ENCODE results near the gene PECR. TPM values are rescaled to one million over a fixed set of nuclear protein-coding genes. Genes with fewer than 3 reads are reported as not detected.

PECR gene
- 10 to 100 TPM; 28.2 to 29.4 TPM for total RNA-seq

DNA sequence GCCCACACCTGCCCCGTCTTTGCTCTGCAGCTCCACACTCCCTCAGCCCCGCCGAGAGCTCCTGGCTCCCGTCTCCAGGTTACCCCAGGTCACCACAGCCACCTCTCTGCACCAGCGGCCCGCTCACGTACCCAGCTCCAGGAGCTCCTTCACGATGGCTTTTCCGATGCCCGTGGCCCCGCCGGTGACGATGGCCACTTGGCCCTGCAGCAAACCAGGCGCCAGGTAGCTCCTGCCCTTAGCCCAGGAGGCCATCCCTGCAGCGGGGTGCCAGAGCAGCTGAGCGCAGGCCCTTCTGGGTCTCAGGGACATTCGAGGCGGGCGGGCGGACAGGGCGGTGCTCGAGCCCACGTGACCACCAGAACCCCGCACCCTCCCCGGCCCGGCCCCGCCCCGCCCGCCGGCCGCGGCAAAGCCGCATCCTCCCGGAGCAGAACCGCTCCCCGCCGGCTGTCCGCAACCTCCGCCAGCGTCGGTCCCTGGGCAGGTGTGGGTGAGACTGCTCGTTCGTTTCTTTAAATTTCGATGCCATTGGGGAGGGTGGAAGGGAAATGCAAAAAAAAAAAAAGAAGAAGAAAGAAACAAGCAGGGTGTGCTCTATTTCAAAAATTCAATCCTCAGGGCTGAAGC, at the start of gene PECR, which contains the start of gene TMEM169:
Gene PECR, minus strand, starts transcription at position 323 of the 630 bp plus-strand sequence. Its CDS starts 68 bp downstream, at position 255.
Gene TMEM169, plus strand, starts transcription at position 433 of the 630 bp plus-strand sequence. CDS start 14,045 bp downstream, outside the sequence.
- H3K27ac Mint-ChIP-seq = peak within 1 kb of the TSS; percentile 88
- peak within 1 kb of the TSS; percentile 96 for H3K4me3 Mint-ChIP-seq
- ATAC-seq (ENCODE audit: low read depth) = peak; percentile 92
- H3K9me3 Mint-ChIP-seq = no peaks in the 10 kb centered on the region
- peaks cover 2% of the 10 kb centered on the region for H3K27me3 Mint-ChIP-seq
- DNase-seq = peak; percentile 85
- H3K36me3 Mint-ChIP-seq = peaks cover 5% of the 10 kb centered on the region
- POLR2A ChIA-PET = interaction anchor here (0.7 to 1.7 kb wide), 10 partner anchors 8 to 417 kb away, joined by 3 to 13 read pairs (median 5); partner anchors contain the start of genes RPL37A and XRCC5
- peaks cover 46% of the 10 kb centered on the region for H3K4me1 Mint-ChIP-seq

GRCh38 chr2:216130346-216130971, 48.9 kb upstream of the PECR start:
- POLR2A ChIA-PET = interaction anchor here (0.6 kb wide), 1 partner anchor 13 kb away, joined by 3 read pairs; no protein-coding TSS in a partner anchor
- H3K4me1 Mint-ChIP-seq = peaks cover 37% of the 10 kb centered on the region
- H3K4me3 Mint-ChIP-seq = no peak overlapping the region
- ATAC-seq (ENCODE audit: low read depth) = no peak
- no peak for DNase-seq
- no peaks in the 10 kb centered on the region for H3K9me3 Mint-ChIP-seq
- H3K27me3 Mint-ChIP-seq = no peaks in the 10 kb centered on the region
- peaks cover 52% of the 10 kb centered on the region for H3K36me3 Mint-ChIP-seq
- no peak overlapping the region for H3K27ac Mint-ChIP-seq

- Mint-ChIP-seq H3K9me3 (no peaks in the 10 kb centered on the region), H3K36me3 (peaks cover 46% of the 10 kb centered on the region), H3K4me1 (peaks cover 37% of the 10 kb centered on the region), H3K27me3 (no peaks in the 10 kb centered on the region), H3K4me3 (no peak overlapping the region), H3K27ac (no peak overlapping the region)
- DNase-seq (no peak), ATAC-seq (ENCODE audit: low read depth) (no peak)
- POLR2A ChIA-PET = no interaction called here
Measured at GRCh38 chr2:216126943-216127342, 45.3 kb upstream of the PECR start.

DNA sequence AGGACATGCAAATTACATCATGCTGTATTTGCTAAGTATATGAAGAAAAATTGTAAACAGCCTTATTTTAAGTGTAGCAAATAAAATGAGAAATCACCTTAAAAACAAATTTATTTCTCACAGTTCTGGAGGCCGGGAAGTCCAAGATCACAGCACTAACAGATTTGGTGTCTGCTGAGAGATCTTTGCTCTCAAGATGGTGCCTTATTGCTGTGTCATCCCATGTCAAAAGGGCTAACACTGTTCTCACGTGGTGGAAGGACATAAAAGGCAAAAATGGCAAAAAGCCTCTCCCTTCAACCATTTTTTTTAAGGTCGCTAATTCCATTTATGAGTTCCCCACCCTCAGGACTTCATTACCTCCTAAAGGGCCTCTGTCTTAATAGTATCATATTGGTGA, 39.6 kb upstream of the PECR start:
- H3K9me3 Mint-ChIP-seq = no peaks in the 10 kb centered on the region
- DNase-seq (no peak), ATAC-seq (ENCODE audit: low read depth) (no peak)
- POLR2A ChIA-PET = interaction anchor here (1.4 to 3.1 kb wide), 3 partner anchors 11 to 17 kb away, joined by 3 to 19 read pairs (median 13); partner anchors contain the start of gene XRCC5
- no peaks in the 10 kb centered on the region for H3K27me3 Mint-ChIP-seq
- peak overlapping the region; percentile 49 for H3K4me3 Mint-ChIP-seq
- H3K27ac Mint-ChIP-seq = peak overlapping the region; percentile 87
- H3K4me1 Mint-ChIP-seq = peaks cover 61% of the 10 kb centered on the region
- peaks cover 58% of the 10 kb centered on the region for H3K36me3 Mint-ChIP-seq

- H3K9me3 Mint-ChIP-seq = no peaks in the 10 kb centered on the region
- no peaks in the 10 kb centered on the region for H3K27me3 Mint-ChIP-seq
- POLR2A ChIA-PET = interaction anchor here (0.8 to 3.1 kb wide), 8 partner anchors 10 to 379 kb away, joined by 3 to 19 read pairs (median 4); partner anchors contain the start of genes PECR, RPL37A, SMARCAL1 and XRCC5
- H3K27ac Mint-ChIP-seq = peak overlapping the region; percentile 87
- H3K4me1 Mint-ChIP-seq = peaks cover 66% of the 10 kb centered on the region
- ATAC-seq (ENCODE audit: low read depth) (peak; percentile 90), DNase-seq (no peak)
- peak overlapping the region; percentile 64 for H3K4me3 Mint-ChIP-seq
- H3K36me3 Mint-ChIP-seq = peaks cover 58% of the 10 kb centered on the region
Measured at GRCh38 chr2:216119986-216120385, 38.4 kb upstream of the PECR start.

- H3K36me3 Mint-ChIP-seq = peaks cover 59% of the 10 kb centered on the region
- H3K4me1 Mint-ChIP-seq = peaks cover 65% of the 10 kb centered on the region
- no peaks in the 10 kb centered on the region for H3K27me3 Mint-ChIP-seq
- peak overlapping the region; percentile 72 for H3K4me3 Mint-ChIP-seq
- ATAC-seq (ENCODE audit: low read depth) (no peak), DNase-seq (no peak)
- H3K27ac Mint-ChIP-seq = peak overlapping the region; percentile 87
- POLR2A ChIA-PET = interaction anchor here (0.6 to 3.1 kb wide), 5 partner anchors 9 to 380 kb away, joined by 3 to 19 read pairs (median 4); partner anchors contain the start of genes RPL37A and XRCC5
- H3K9me3 Mint-ChIP-seq = no peaks in the 10 kb centered on the region
Measured at GRCh38 chr2:216119146-216119545, 37.5 kb upstream of the PECR start.

DNA sequence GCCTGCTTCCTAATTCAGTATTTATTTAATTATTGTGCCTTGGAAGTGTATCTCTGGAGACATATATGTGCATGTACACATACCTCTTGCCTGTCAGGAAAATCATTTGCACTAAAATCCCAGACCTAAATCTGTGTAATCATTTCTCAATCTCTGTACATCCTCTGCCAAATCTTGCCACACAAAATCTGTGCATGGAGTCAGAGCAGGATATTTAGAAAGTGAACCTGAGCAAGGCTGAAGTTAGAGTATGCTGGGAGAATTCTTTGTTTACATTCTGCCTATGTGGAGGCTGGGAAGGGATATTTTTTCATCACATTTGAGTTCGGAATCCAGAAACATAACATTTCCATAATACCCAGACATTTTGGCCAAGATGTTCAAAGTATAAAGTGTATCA, 36.9 kb upstream of the PECR start:
- peaks cover 63% of the 10 kb centered on the region for H3K36me3 Mint-ChIP-seq

GRCh38 chr2:216117561-216118340, 36.1 kb upstream of the PECR start:
- POLR2A ChIA-PET = interaction anchor here (0.9 kb wide), 1 partner anchor 9 kb away, joined by 3 read pairs; the partner anchor contains the start of gene XRCC5
- H3K9me3 Mint-ChIP-seq = no peaks in the 10 kb centered on the region
- peak overlapping the region; percentile 77 for H3K27ac Mint-ChIP-seq
- peaks cover 75% of the 10 kb centered on the region for H3K4me1 Mint-ChIP-seq
- H3K27me3 Mint-ChIP-seq = no peaks in the 10 kb centered on the region
- DNase-seq = no peak
- no peak for ATAC-seq (ENCODE audit: low read depth)
- H3K4me3 Mint-ChIP-seq = peak overlapping the region; percentile 35
- H3K36me3 Mint-ChIP-seq = peaks cover 63% of the 10 kb centered on the region

More for the DNA sequence above, 36.9 kb upstream of the PECR start:
- Mint-ChIP-seq H3K27me3 (no peaks in the 10 kb centered on the region), H3K4me1 (peaks cover 70% of the 10 kb centered on the region), H3K4me3 (peak overlapping the region; percentile 31), H3K27ac (peak overlapping the region; percentile 77), H3K9me3 (no peaks in the 10 kb centered on the region)
- POLR2A ChIA-PET = interaction anchor here (2.9 kb wide), 1 partner anchor 17 kb away, joined by 13 read pairs; no protein-coding TSS in a partner anchor
- ATAC-seq (ENCODE audit: low read depth) = no peak
- no peak for DNase-seq

- no peaks in the 10 kb centered on the region for H3K27me3 Mint-ChIP-seq
- H3K36me3 Mint-ChIP-seq = peaks cover 57% of the 10 kb centered on the region
- H3K4me3 Mint-ChIP-seq = peak overlapping the region; percentile 37
- no peaks in the 10 kb centered on the region for H3K9me3 Mint-ChIP-seq
- DNase-seq (no peak), ATAC-seq (ENCODE audit: low read depth) (no peak)
- H3K4me1 Mint-ChIP-seq = peaks cover 76% of the 10 kb centered on the region
- peak overlapping the region; percentile 22 for H3K27ac Mint-ChIP-seq
- POLR2A ChIA-PET = no interaction called here
Measured at GRCh38 chr2:216116418-216116817, 34.8 kb upstream of the PECR start.

GRCh38 chr2:216114714-216115531, 33.3 kb upstream of the PECR start:
- ATAC-seq (ENCODE audit: low read depth) = peak; percentile 93

GRCh38 chr2:216114382-216114713, 32.7 kb upstream of the PECR start:
- peaks cover 59% of the 10 kb centered on the region for H3K36me3 Mint-ChIP-seq
- H3K27ac Mint-ChIP-seq = peak overlapping the region; percentile 88
- ATAC-seq (ENCODE audit: low read depth) (no peak), DNase-seq (no peak)
- no peaks in the 10 kb centered on the region for H3K9me3 Mint-ChIP-seq
- peak overlapping the region; percentile 97 for H3K4me3 Mint-ChIP-seq
- POLR2A ChIA-PET = interaction anchor here (0.6 kb wide), 1 partner anchor 53 kb away, joined by 4 read pairs; no protein-coding TSS in a partner anchor
- peaks cover 67% of the 10 kb centered on the region for H3K4me1 Mint-ChIP-seq
- no peaks in the 10 kb centered on the region for H3K27me3 Mint-ChIP-seq

More at GRCh38 chr2:216114714-216115531, 33.3 kb upstream of the PECR start:
- Mint-ChIP-seq H3K27ac (peak overlapping the region; percentile 88), H3K9me3 (no peaks in the 10 kb centered on the region), H3K4me1 (peaks cover 70% of the 10 kb centered on the region), H3K4me3 (peak overlapping the region; percentile 97), H3K27me3 (no peaks in the 10 kb centered on the region), H3K36me3 (peaks cover 62% of the 10 kb centered on the region)
- POLR2A ChIA-PET = interaction anchor here (0.6 kb wide), 2 partner anchors 9 to 54 kb away, joined by 3 to 4 read pairs; no protein-coding TSS in a partner anchor
- DNase-seq = peak; percentile 91

- ATAC-seq (ENCODE audit: low read depth) (no peak), DNase-seq (no peak)
- H3K36me3 Mint-ChIP-seq = peaks cover 56% of the 10 kb centered on the region
- H3K4me1 Mint-ChIP-seq = peaks cover 65% of the 10 kb centered on the region
- H3K27ac Mint-ChIP-seq = peak overlapping the region; percentile 81
- H3K4me3 Mint-ChIP-seq = peak overlapping the region; percentile 41
- H3K27me3 Mint-ChIP-seq = no peaks in the 10 kb centered on the region
- H3K9me3 Mint-ChIP-seq = no peaks in the 10 kb centered on the region
- POLR2A ChIA-PET = no interaction called here
Measured at GRCh38 chr2:216113572-216113971, 32.0 kb upstream of the PECR start.

Data from activated naive CD8-positive, alpha-beta T cell treated with anti-CD3 and anti-CD28 coated beads, Interleukin-2, amount 10 ng/mL, durations not matched to agents 7 days and 5 days (primary cell).